Measurements from ENCODE around the gene KDM2A.

DNA sequence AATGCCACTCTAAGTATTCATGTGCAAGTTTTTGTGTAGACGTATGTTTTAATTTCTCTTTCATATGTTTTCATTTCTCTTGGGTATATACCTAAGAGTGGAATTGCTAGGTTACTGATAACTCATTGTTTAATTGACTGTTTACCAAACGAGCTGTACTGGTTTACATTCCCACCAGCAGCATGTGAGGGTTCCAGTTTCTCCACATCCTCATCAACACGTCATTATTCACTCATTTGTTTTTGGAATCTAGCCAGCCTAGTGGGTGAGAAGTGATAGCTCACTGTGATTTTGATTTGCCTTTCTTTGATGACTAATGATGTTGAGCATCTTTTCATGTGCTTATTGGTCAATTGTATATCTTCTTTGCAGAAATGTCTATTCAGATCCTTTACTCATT lies 174.0 kb downstream of the KDM2A start:
- TF ChIP-seq, protein P1, sequence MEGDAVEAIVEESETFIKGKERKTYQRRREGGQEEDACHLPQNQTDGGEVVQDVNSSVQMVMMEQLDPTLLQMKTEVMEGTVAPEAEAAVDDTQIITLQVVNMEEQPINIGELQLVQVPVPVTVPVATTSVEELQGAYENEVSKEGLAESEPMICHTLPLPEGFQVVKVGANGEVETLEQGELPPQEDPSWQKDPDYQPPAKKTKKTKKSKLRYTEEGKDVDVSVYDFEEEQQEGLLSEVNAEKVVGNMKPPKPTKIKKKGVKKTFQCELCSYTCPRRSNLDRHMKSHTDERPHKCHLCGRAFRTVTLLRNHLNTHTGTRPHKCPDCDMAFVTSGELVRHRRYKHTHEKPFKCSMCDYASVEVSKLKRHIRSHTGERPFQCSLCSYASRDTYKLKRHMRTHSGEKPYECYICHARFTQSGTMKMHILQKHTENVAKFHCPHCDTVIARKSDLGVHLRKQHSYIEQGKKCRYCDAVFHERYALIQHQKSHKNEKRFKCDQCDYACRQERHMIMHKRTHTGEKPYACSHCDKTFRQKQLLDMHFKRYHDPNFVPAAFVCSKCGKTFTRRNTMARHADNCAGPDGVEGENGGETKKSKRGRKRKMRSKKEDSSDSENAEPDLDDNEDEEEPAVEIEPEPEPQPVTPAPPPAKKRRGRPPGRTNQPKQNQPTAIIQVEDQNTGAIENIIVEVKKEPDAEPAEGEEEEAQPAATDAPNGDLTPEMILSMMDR (IDR thresholded peaks at IDR 0.05): no peak
- TF ChIP-seq POLR2A (IDR thresholded peaks at IDR 0.05): no peak
